GM23338 (cell line): ENCODE measurements around the gene SND1. TPM values are rescaled to one million over a fixed set of nuclear protein-coding genes. Genes with fewer than 3 reads are reported as not detected.
A peak's percentile ranks its signal among the peaks of the same experiment; 100 is the strongest.

Experiments used
- ATAC-seq: fragments of 200-7000 bp; cut with Tn5 transposase; 3 replicates; pipeline ENCODE4 v1.9.1; 2020
- DNase-seq: peaks from one replicate; pipeline ENCODE4 v3.0.0-alpha.2; 2015; ENCODE audit warnings: low spot score
- H2AFZ ChIP-seq: fragments of 200-600 bp; sonication (generic); 2 replicates; pipeline ENCODE4 v1.8.0; 2016; ENCODE audit warnings: antibody characterized with exemption, mild to moderate bottlenecking, moderate library complexity
- H3F3A ChIP-seq: fragments of 200-600 bp; sonication (generic); replicated peaks from 2 replicates; pipeline ENCODE4 v1.8.0; 2017; ENCODE audit warnings: antibody characterized with exemption, mixed run types, low read depth
- H3K27ac ChIP-seq: fragments of 200-600 bp; sonication (generic); 2 replicates; pipeline ENCODE4 v1.6.1; 2016; ENCODE audit warnings: low read depth
- H3K27me3 ChIP-seq: fragments of 200-600 bp; sonication (generic); 2 replicates; pipeline ENCODE4 v1.8.0; 2016; ENCODE audit warnings: mild to moderate bottlenecking, mixed run types, moderate library complexity; ENCODE audit not compliant: insufficient read depth
- H3K36me3 ChIP-seq: fragments of 200-600 bp; sonication (generic); 2 replicates; pipeline ENCODE4 v1.8.0; 2016; ENCODE audit warnings: mild to moderate bottlenecking; ENCODE audit not compliant: insufficient read depth
- H3K4me1 ChIP-seq: fragments of 200-600 bp; sonication (generic); 2 replicates; pipeline ENCODE4 v1.8.0; 2016; ENCODE audit warnings: mild to moderate bottlenecking, moderate library complexity; ENCODE audit not compliant: insufficient read depth
- H3K4me2 ChIP-seq: fragments of 200-600 bp; sonication (generic); 2 replicates; pipeline ENCODE4 v1.7.1; 2017; ENCODE audit warnings: mixed run types
- H3K4me3 ChIP-seq: fragments of 200-600 bp; sonication (generic); 2 replicates; pipeline ENCODE4 v1.6.1; 2016; ENCODE audit warnings: mixed run types
- H3K79me2 ChIP-seq: fragments of 200-600 bp; sonication (generic); replicated peaks from 2 replicates; pipeline ENCODE4 v1.8.0; 2017; ENCODE audit warnings: mild to moderate bottlenecking; ENCODE audit not compliant: insufficient read depth
- H3K9me2 ChIP-seq: fragments of 200-600 bp; sonication (generic); 2 replicates; pipeline ENCODE4 v1.8.0; 2017; ENCODE audit not compliant: insufficient read depth
- H4K20me1 ChIP-seq: fragments of 200-600 bp; sonication (generic); replicated peaks from 2 replicates; pipeline ENCODE4 v1.8.0; 2017; ENCODE audit warnings: mild to moderate bottlenecking; ENCODE audit not compliant: insufficient read depth
- H3K27ac Mint-ChIP-seq: 2 replicates; pipeline ENCODE4 v1.8.0; 2020; ENCODE audit warnings: inconsistent platforms, mild to moderate bottlenecking, moderate library complexity, mixed read lengths
- H3K27me3 Mint-ChIP-seq: 3 replicates; pipeline ENCODE4 v1.8.0; 2022; ENCODE audit warnings: low read depth, mild to moderate bottlenecking, moderate library complexity, mixed read lengths, inconsistent platforms; ENCODE audit not compliant: insufficient read depth, poor library complexity
- H3K36me3 Mint-ChIP-seq: 3 replicates; pipeline ENCODE4 v1.8.0; 2021; ENCODE audit warnings: low read depth, mild to moderate bottlenecking, inconsistent platforms, moderate library complexity, mixed read lengths
- H3K4me1 Mint-ChIP-seq: 3 replicates; pipeline ENCODE4 v1.8.0; 2020; ENCODE audit warnings: mild to moderate bottlenecking, inconsistent platforms, mixed read lengths
- H3K4me3 Mint-ChIP-seq: 3 replicates; pipeline ENCODE4 v1.8.0; 2021; ENCODE audit warnings: moderate library complexity, mild to moderate bottlenecking, inconsistent platforms, mixed read lengths
- H3K9me3 Mint-ChIP-seq: 3 replicates; pipeline ENCODE4 v1.8.0; 2020; ENCODE audit warnings: moderate library complexity, mild to moderate bottlenecking, inconsistent platforms, mixed read lengths
- CTCF ChIP-seq, 2 experiments: fragments of 200-600 bp in 1 of 2; sonication (generic) in 1 of 2; conservative IDR thresholded peaks; 2 replicates each; pipeline versions ENCODE4 v1.5.1 to v1.6.1; 2016 to 2017; ENCODE audit warnings: antibody characterized with exemption in 2 of 2, low read depth in 2 of 2, mild to moderate bottlenecking in 2 of 2, moderate library complexity in 1 of 2
- ETS1 ChIP-seq: IDR thresholded peaks from 2 replicates; pipeline ENCODE4 v1.6.1; 2016; ENCODE audit warnings: antibody characterized with exemption
- JUNB ChIP-seq: IDR thresholded peaks from one replicate; pipeline ENCODE4 v1.6.1; 2016; ENCODE audit warnings: antibody characterized with exemption; ENCODE audit not compliant: unreplicated experiment
- NANOG ChIP-seq: IDR thresholded peaks from 2 replicates; pipeline ENCODE4 v1.6.1; 2016; ENCODE audit warnings: antibody characterized with exemption, borderline replicate concordance
- POLR2AphosphoS5 ChIP-seq: IDR thresholded peaks from 2 replicates; pipeline ENCODE4 v1.6.1; 2016; ENCODE audit warnings: antibody characterized with exemption, low read depth
- REST ChIP-seq: IDR thresholded peaks from one replicate; pipeline ENCODE4 v1.6.1; 2018; ENCODE audit warnings: antibody characterized with exemption; ENCODE audit not compliant: unreplicated experiment
- ZNF114 ChIP-seq: fragments of 250-450 bp; sonication (Bioruptor Pico); IDR thresholded peaks from 2 replicates; pipeline ENCODE4 v1.5.0; 2020; ENCODE audit warnings: mild to moderate bottlenecking, moderate library complexity
- ZNF331 ChIP-seq: fragments of 250-450 bp; sonication (Bioruptor Pico); IDR thresholded peaks from 2 replicates; pipeline ENCODE4 v1.5.0; 2020; ENCODE audit warnings: low read depth, mild to moderate bottlenecking, moderate library complexity
- polyA plus RNA-seq: library from polyadenylated mRNA; unstranded; fragments of >200 nt; fragmentation: Nextera tagmentation; extraction: Ambion mirVana; gene quantifications from 2 replicates; pipeline ENCODE4 v1.2.1, GENCODE V29; 2016
- total RNA-seq: library from RNA; depleted of rRNA; stranded (reverse); fragments of >200 nt; shearing (Covaris generic); gene quantifications from 2 replicates; pipeline ENCODE4 v1.2.3, GENCODE V29; 2014

SND1 gene
- total and polyA plus RNA-seq, 2 experiments from 2014 or later, result 107 to 254 TPM

GRCh38 chr7:128008744-128009143, 356.8 kb downstream of the SND1 start (continued):
- TF ChIP-seq ETS1, result no peak
- TF ChIP-seq NANOG, result no peak
- TF ChIP-seq ZNF331 (CRISPR knock-in tag), result no peak
- TF ChIP-seq REST, result no peak
- TF ChIP-seq JUNB, result no peak
- no peak for TF ChIP-seq CTCF (conservative IDR thresholded peaks at IDR 0.05; ENCODE audit: low read depth in 2 of 2)
- no peak for TF ChIP-seq POLR2AphosphoS5

GRCh38 chr7:128010391-128011127, 358.6 kb downstream of the SND1 start:
- H3K27me3 ChIP-seq, result no peaks in the 10 kb centered on the region
- TF ChIP-seq CTCF (conservative IDR thresholded peaks at IDR 0.05; ENCODE audit: low read depth in 2 of 2) (peak; percentile 25 to 38; a peak in 2 of 4 replicates), ZNF114 (no peak)
- no peaks in the 10 kb centered on the region for H3K36me3 ChIP-seq
- Mint-ChIP-seq H3K9me3 (no peaks in the 10 kb centered on the region), H3K4me1 (peaks cover 46% of the 10 kb centered on the region), H3K27me3 (peaks cover 17% of the 10 kb centered on the region), H3K4me3 (no peak overlapping the region), H3K27ac (no peak overlapping the region), H3K36me3 (peaks cover 3% of the 10 kb centered on the region; the same call in 2 of the 3 replicates)
- no peak overlapping the region for H2AFZ ChIP-seq
- peaks cover 39% of the 10 kb centered on the region for H4K20me1 ChIP-seq
- H3K4me3 ChIP-seq, result no peak overlapping the region
- no peak overlapping the region for H3K4me2 ChIP-seq
- no peaks in the 10 kb centered on the region for H3F3A ChIP-seq
- peak; percentile 51 for DNase-seq
- peak; percentile 72 for ATAC-seq
- H3K27ac ChIP-seq, result no peak overlapping the region
- no peaks in the 10 kb centered on the region for H3K9me2 ChIP-seq
- H3K4me1 ChIP-seq, result peaks cover 36% of the 10 kb centered on the region
- H3K79me2 ChIP-seq, result peaks cover 11% of the 10 kb centered on the region; the same call in 1 of the 2 replicates
